GM19035 (cell line): ENCODE data around the gene NEMF.
"Not testable (repeated sequence)": the region's sequence is repeated elsewhere in the genome, so short reads cannot be mapped to it uniquely, and the experiment has no call there.

ENCODE experiments used
- ATAC-seq: cut with Tn5 transposase; IDR thresholded peaks from one replicate; pipeline ENCODE4 v1.9.1; 2021; ENCODE audit not compliant: unreplicated experiment

The NEMF gene, protein sequence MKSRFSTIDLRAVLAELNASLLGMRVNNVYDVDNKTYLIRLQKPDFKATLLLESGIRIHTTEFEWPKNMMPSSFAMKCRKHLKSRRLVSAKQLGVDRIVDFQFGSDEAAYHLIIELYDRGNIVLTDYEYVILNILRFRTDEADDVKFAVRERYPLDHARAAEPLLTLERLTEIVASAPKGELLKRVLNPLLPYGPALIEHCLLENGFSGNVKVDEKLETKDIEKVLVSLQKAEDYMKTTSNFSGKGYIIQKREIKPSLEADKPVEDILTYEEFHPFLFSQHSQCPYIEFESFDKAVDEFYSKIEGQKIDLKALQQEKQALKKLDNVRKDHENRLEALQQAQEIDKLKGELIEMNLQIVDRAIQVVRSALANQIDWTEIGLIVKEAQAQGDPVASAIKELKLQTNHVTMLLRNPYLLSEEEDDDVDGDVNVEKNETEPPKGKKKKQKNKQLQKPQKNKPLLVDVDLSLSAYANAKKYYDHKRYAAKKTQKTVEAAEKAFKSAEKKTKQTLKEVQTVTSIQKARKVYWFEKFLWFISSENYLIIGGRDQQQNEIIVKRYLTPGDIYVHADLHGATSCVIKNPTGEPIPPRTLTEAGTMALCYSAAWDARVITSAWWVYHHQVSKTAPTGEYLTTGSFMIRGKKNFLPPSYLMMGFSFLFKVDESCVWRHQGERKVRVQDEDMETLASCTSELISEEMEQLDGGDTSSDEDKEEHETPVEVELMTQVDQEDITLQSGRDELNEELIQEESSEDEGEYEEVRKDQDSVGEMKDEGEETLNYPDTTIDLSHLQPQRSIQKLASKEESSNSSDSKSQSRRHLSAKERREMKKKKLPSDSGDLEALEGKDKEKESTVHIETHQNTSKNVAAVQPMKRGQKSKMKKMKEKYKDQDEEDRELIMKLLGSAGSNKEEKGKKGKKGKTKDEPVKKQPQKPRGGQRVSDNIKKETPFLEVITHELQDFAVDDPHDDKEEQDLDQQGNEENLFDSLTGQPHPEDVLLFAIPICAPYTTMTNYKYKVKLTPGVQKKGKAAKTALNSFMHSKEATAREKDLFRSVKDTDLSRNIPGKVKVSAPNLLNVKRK

GRCh38 chr14:49852301-49853157 lies at the start of gene NEMF:
NEMF (minus strand) TSS chr14:49852788; CDS start chr14:49852753, 35 bp downstream.
- peak; percentile 82 for ATAC-seq

DNA sequence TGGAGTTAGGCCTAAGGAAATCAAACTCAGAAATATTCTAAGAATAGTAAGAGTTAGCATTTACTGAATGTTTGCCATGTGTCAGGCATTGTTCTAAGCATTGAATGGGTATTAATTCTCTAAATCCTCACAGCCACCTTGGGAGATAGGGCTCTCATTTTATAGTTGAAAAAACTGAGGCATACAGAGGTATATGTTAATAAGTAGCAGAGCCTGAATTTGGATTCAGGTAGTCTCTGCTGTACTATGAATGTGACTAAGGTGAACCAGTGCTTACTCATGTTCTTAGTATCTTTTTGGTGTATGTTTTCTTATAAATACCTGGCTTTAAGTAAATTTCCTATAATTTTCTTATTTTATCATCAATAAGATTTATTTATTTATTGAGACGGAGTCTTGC lies 48.4 kb upstream of the NEMF start:
- ATAC-seq, result no peak

- ATAC-seq, result no peak
These were observed 45.9 kb upstream of the NEMF start for GRCh38 chr14:49898485-49898884.

DNA sequence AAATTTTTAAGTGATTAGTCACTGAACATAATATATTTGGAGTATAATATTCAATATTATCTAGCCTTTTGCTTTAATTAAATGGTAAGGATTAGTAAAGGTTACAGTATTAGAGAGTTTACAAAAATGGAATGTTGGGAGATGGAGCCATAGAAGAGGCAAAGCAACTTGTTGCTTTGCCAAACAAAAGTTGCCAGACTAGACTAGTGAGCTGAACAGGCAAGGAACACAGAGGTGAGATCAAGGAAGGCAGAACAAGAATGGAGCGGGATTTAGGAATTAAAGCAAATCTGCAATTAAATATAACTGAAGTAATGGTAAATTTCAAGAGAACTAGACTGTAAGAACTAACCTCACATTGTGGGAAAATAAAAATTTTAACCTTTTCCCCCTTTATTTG lies 45.4 kb upstream of the NEMF start:
- ATAC-seq, result no peak

DNA sequence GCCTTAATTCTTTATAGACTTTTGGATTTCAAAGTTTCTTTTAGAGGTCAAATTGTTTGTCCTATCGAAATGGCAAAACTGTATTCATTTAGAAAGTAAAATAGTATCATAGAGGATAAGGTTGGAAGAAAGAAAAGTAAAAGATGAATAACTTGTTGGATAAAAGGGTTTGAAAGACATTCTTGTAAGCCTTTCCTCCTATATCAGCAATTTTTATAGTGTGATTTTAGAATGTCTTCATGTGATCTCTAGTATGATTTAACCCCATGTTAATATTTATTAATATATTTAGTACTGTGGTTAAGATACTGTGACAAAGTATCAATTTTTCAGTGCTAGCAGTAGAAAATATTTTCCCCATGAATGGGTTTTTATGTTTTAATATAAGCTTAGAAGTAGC lies 44.8 kb upstream of the NEMF start:
- no peak for ATAC-seq

DNA sequence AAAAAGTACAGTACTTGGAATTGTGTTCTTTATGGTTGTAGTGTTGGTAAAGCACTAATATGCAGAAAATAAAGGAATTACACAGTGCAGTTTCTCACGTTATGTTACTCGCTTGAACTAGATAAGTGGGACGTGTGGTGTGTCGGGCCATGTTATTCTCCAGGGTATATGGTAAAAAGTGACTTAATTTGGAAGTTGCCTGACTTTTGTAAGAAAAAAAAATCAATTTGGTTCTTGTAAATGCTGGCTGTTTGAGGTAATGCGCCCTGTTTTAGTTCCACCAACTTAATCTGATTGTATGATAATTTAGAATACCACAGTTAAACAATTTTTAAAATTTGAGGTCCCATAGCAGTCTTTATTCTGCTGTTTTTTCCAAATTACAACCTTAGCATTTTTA lies 44.4 kb upstream of the NEMF start:
- no peak for ATAC-seq

GRCh38 chr14:49896272-49896671 lies 43.7 kb upstream of the NEMF start:
- ATAC-seq, result not testable (repeated sequence)

- ATAC-seq, result no peak
These were observed 42.9 kb upstream of the NEMF start for GRCh38 chr14:49895480-49895879.

DNA sequence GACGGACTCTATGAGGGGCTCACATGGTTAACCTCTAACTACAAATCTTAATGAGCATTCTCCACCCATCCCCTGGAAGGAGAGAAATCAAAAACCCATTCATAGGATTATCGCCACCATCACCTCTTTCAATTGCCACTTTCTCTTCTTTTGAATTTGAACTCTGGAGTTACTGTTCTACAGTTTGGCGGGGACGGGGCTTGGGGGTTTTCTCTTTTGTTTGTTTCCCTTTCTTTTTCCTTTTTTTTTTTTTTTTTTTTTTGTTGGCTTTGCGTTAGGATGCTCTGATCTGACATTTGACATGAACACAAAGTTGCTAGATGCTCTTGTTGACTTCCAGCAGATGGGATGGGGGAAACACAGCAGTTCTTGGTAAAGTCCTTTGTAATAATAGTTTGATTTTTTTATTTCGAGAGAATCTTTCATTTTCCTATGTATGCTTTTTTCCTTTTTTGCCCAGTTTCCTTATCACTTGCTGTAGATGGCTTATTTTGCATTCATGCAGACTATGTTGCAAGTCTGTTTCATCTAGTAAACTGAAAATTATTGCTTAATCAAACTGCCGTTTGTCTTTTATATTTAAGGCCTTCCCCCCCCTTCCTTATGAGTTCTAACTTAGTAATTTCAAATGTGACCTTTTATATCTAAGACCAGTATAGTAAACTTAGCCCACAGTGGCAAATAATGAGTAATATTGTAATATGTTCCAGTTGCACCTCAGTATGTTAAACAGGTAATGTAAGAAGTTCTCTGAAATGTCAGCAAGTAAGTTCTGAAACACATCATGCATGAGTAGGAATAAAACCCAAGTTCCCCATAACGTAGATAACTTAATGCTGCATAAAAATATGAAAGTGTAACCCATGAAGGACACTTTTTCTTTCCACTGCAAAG lies 41.9 kb upstream of the NEMF start:
- not testable (repeated sequence) for ATAC-seq

GRCh38 chr14:49893309-49894213 lies 41.0 kb upstream of the NEMF start:
- peak; percentile 48 for ATAC-seq

GRCh38 chr14:49892636-49893308 lies 40.2 kb upstream of the NEMF start, which contains the start of gene ARF6:
ARF6 (plus strand) TSS chr14:49893082; CDS start chr14:49893737, 655 bp downstream.
- peak; percentile 85 for ATAC-seq

DNA sequence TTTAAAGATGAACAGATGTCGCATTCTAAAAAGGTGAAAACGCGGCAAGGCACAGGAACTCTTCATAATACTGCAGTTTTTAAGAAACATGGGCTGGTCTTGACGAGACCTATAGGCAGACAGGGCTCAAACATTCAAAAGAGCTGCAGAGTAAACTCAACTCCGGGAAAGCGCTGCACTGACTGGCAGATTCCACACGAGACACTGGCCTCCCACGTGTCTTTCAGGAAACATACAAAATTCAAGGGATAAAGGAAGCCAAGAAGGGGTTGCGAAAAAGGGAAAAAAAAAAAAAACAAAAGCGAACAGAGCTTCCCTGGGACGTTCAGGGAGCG lies 39.7 kb upstream of the NEMF start:
- ATAC-seq, result peak; percentile 35

GRCh38 chr14:49888293-49888692 lies 35.7 kb upstream of the NEMF start:
- ATAC-seq, result no peak

DNA sequence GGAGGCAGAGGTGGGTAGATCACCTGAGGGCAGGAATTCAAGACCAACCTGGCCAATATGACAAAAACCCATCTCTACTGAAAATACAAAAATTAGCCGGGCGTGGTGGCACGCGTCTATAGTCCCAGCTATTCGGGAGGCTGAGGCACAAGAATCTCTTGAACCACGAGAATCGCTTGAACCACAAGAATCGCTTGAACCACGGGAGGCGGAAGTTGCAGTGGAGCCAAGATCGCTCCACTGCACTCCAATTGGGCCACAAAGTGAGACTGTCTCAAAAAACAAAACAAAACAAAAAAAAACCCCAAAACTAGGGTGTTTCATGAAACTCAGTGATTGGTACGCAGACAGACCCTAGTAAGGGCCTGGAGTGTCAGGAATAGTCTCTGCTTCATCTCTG lies 33.9 kb upstream of the NEMF start:
- ATAC-seq, result no peak

GRCh38 chr14:49882826-49883694 lies 30.5 kb upstream of the NEMF start:
- ATAC-seq, result no peak

DNA sequence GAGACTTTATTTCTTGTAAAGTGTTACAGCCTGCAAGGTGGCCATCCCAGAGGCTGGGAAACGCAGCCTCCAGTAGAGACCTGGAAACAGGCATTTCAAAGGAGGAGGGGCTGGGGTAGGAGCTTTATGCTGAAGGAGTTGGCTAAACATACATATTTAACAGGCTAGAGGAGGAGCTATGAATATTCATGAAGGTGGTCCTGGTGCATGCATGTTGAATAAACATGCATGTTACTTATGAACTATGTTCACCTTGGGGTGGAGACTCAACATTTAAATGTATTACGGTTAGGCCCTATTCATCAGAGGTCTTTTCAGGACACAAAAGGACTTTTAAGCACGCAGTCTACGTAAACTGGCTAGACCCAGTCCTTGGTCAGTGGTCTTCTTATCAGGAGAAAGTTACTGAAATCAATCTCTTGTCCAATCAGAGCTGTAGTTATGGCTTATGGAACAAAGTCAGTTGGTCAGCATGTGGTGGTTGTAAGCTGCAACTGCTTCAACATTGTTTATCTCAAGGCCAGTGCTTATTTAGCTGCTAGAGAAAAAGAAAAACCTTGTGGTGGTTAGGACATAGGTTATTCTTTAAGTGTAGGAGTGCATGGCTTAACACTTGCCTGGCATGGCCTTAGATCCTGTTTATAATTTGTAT lies 28.9 kb upstream of the NEMF start:
- no peak for ATAC-seq
